B cell (primary cell): Measurements from ENCODE around the gene CDC42BPA. TPM values are rescaled to one million over a fixed set of nuclear protein-coding genes. Genes with fewer than 3 reads are reported as not detected.

Experiments
- ATAC-seq: fragments of 200-7000 bp; cut with Tn5 transposase; one replicate; pipeline ENCODE4 v1.10.0; 2021; ENCODE audit warnings: low read depth, mild to moderate bottlenecking, moderate number of reproducible peaks, moderate library complexity
- CTCF ChIA-PET: fragments of 350-600 bp; sonication (Branson Sonifier 250); formaldehyde crosslinking; loops from one replicate; lab custom pipeline; 2021; ENCODE audit warnings: antibody characterized with exemption, inconsistent platforms; lab: Charles Lee
- POLR2A ChIA-PET: fragments of 350-600 bp; sonication (Branson Sonifier 250); formaldehyde crosslinking; loops from one replicate; lab custom pipeline; 2021; ENCODE audit warnings: antibody characterized with exemption; lab: Charles Lee
- DNase-seq: peaks from one replicate; pipeline ENCODE4 v3.0.0; 2013
- H2AFZ ChIP-seq: 2 replicates; pipeline ENCODE4 v1.6.1; 2012; ENCODE audit warnings: mild to moderate bottlenecking, low read depth, low read length; ENCODE audit not compliant: insufficient read depth, poor library complexity, severe bottlenecking
- H3K27ac ChIP-seq, 2 donors: 1 replicate in 1 of 2; 2 replicates in 1 of 2; pipeline ENCODE4 v1.5.1; 2012 to 2013; ENCODE audit warnings: low read length in 2 of 2, mild to moderate bottlenecking in 2 of 2, moderate library complexity in 1 of 2
- H3K27me3 ChIP-seq, 4 experiments: fragments of 200-600 bp in 1 of 4; sonication (generic) in 1 of 4; replicated peaks in 1 of 4; 1 replicate in 2 of 4; 2 replicates in 2 of 4; pipeline versions ENCODE4 v1.6.1 to v1.7.0; 2013 to 2016; ENCODE audit warnings: low read length in 3 of 4, mild to moderate bottlenecking in 2 of 4, mixed read lengths in 1 of 4, moderate library complexity in 1 of 4; ENCODE audit not compliant: insufficient read depth in 4 of 4, control insufficient read depth in 3 of 4; ENCODE audit errors: control extremely low read depth in 1 of 4
- H3K36me3 ChIP-seq, 2 experiments: replicated peaks in 1 of 2; 1 replicate in 1 of 2; 2 replicates in 1 of 2; pipeline versions ENCODE4 v1.6.1 to v1.7.1; 2013; ENCODE audit warnings: low read length in 1 of 2; ENCODE audit not compliant: insufficient read depth in 2 of 2, control insufficient read depth in 1 of 2; ENCODE audit errors: control extremely low read depth in 1 of 2, extremely low read depth in 1 of 2
- H3K4me1 ChIP-seq, 2 donors: fragments of 200-600 bp in 1 of 2; sonication (generic) in 1 of 2; 1 replicate in 1 of 2; 2 replicates in 1 of 2; pipeline versions ENCODE4 v1.5.1 to v1.6.1; 2013 to 2017; ENCODE audit warnings: low read length in 2 of 2; ENCODE audit not compliant: control insufficient read depth in 2 of 2, insufficient read depth in 2 of 2
- H3K4me2 ChIP-seq: replicated peaks from 2 replicates; pipeline ENCODE3; 2012; ENCODE audit warnings: mild to moderate bottlenecking, low read depth, low read length; ENCODE audit not compliant: poor library complexity, severe bottlenecking
- H3K4me3 ChIP-seq, 5 experiments: fragments of 200-600 bp in 1 of 5; sonication (generic) in 1 of 5; 1 replicate in 3 of 5; 2 replicates in 2 of 5; pipeline versions ENCODE4 v1.5.1 to v1.7.0; 2011 to 2016; ENCODE audit warnings: low read length in 4 of 5, mild to moderate bottlenecking in 4 of 5, low read depth in 2 of 5, control low read depth in 1 of 5, moderate library complexity in 1 of 5; ENCODE audit not compliant: insufficient read depth in 1 of 5; ENCODE audit errors: control extremely low read depth in 1 of 5, extremely low read depth in 1 of 5
- H3K79me2 ChIP-seq: fragments of 200-600 bp; sonication (generic); one replicate; pipeline ENCODE4 v1.6.0; 2016; ENCODE audit warnings: low read length; ENCODE audit not compliant: control insufficient read depth, insufficient read depth
- H3K9ac ChIP-seq: fragments of 200-600 bp; sonication (generic); 2 replicates; pipeline ENCODE4 v1.6.1; 2017; ENCODE audit warnings: mild to moderate bottlenecking, low read length, moderate library complexity
- H3K9me3 ChIP-seq, 3 donors: one replicate each; pipeline versions ENCODE4 v1.6.1 to v1.7.1; 2013; ENCODE audit warnings: low read length in 2 of 3; ENCODE audit not compliant: control insufficient read depth in 2 of 3, insufficient read depth in 1 of 3; ENCODE audit errors: control extremely low read depth in 1 of 3
- H4K20me1 ChIP-seq: 2 replicates; pipeline ENCODE4 v1.6.0; 2012; ENCODE audit warnings: mild to moderate bottlenecking, low read length; ENCODE audit not compliant: insufficient read depth, control insufficient read depth, poor library complexity, severe bottlenecking
- H3K27ac Mint-ChIP-seq: one replicate; pipeline ENCODE4 v1.8.0; 2021; ENCODE audit warnings: mixed read lengths
- H3K27me3 Mint-ChIP-seq: one replicate; pipeline ENCODE4 v1.8.0; 2021; ENCODE audit warnings: mixed read lengths
- H3K4me1 Mint-ChIP-seq: one replicate; pipeline ENCODE4 v1.8.0; 2021; ENCODE audit warnings: mixed read lengths
- H3K4me3 Mint-ChIP-seq: one replicate; pipeline ENCODE4 v1.8.0; 2021; ENCODE audit warnings: mixed read lengths
- H3K9me3 Mint-ChIP-seq: one replicate; pipeline ENCODE4 v1.8.0; 2022; ENCODE audit warnings: mixed read lengths; ENCODE audit not compliant: insufficient read depth
- EZH2 ChIP-seq: IDR thresholded peaks from 2 replicates; pipeline ENCODE4 v1.6.1; 2012; ENCODE audit warnings: borderline replicate concordance, low read depth, mild to moderate bottlenecking, moderate library complexity, low read length; ENCODE audit not compliant: insufficient read depth, poor library complexity, severe bottlenecking
- WGBS: methylation state at CpG from one replicate; pipeline ENCODE4 v1.1.5; 2013; ENCODE audit warnings: missing lambda C conversion rate; ENCODE audit not compliant: insufficient coverage; 5-methylcytosine and 5-hydroxymethylcytosine counted together
- intact Hi-C: fragments of 100-400 bp; cut with micrococcal nuclease; formaldehyde crosslinking; loops from one replicate; pipeline ENCODE4 v1.10.0; 2022
- polyA plus RNA-seq: library from polyadenylated mRNA; depleted of rRNA; stranded (reverse); fragments of >200 nt; gene quantifications from 2 replicates; pipeline ENCODE4 v1.2.3, GENCODE V29; 2012
- total RNA-seq, 2 donors: library from RNA; stranded (reverse); fragments of 120-200 nt in 1 of 2; gene quantifications; 1 replicate in 1 of 2; 2 replicates in 1 of 2; pipeline versions ENCODE4 v1.2.3 to v1.2.4, GENCODE V29; 2013 to 2022
- TF ChIP-seq, protein P1 (sequence below): fragments of 200-600 bp; IDR thresholded peaks from one replicate; pipeline ENCODE4 v1.8.0; 2022; ENCODE audit warnings: antibody characterized with exemption, mild to moderate bottlenecking

Gene CDC42BPA
- total and polyA plus RNA-seq, 2 donors (not counting 1 experiment from before 2014, with no cell fraction given) = 0.04 to 0.69 TPM

- Histone ChIP-seq H2AFZ (no peak overlapping the region), H3K9ac (no peak overlapping the region), H3K27ac (no peak overlapping the region), H4K20me1 (no peaks in the 10 kb centered on the region), H3K27me3 (peaks cover 0 to 4% (median 0%) of the 10 kb centered on the region in 4 experiments), H3K9me3 (no peaks in the 10 kb centered on the region), H3K36me3 (no peaks in the 10 kb centered on the region), H3K4me3 (no peak overlapping the region), H3K4me2 (no peak overlapping the region), H3K79me2 (no peaks in the 10 kb centered on the region), H3K4me1 (no peaks in the 10 kb centered on the region)
- no peak for ATAC-seq
- ChIA-PET CTCF (no interaction called here), POLR2A (no interaction called here)
- H3K27me3 Mint-ChIP-seq = peaks cover 18% of the 10 kb centered on the region
- no peaks in the 10 kb centered on the region for H3K9me3 Mint-ChIP-seq
- DNase-seq = no peak
- intact Hi-C loops = no loop called here
- no peak overlapping the region for H3K4me3 Mint-ChIP-seq
- TF ChIP-seq, protein P1, sequence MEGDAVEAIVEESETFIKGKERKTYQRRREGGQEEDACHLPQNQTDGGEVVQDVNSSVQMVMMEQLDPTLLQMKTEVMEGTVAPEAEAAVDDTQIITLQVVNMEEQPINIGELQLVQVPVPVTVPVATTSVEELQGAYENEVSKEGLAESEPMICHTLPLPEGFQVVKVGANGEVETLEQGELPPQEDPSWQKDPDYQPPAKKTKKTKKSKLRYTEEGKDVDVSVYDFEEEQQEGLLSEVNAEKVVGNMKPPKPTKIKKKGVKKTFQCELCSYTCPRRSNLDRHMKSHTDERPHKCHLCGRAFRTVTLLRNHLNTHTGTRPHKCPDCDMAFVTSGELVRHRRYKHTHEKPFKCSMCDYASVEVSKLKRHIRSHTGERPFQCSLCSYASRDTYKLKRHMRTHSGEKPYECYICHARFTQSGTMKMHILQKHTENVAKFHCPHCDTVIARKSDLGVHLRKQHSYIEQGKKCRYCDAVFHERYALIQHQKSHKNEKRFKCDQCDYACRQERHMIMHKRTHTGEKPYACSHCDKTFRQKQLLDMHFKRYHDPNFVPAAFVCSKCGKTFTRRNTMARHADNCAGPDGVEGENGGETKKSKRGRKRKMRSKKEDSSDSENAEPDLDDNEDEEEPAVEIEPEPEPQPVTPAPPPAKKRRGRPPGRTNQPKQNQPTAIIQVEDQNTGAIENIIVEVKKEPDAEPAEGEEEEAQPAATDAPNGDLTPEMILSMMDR = no peak
- no peak for TF ChIP-seq EZH2
- WGBS = no CpG with 5 or more reads among the region's 3 CpGs
- H3K27ac Mint-ChIP-seq = no peak overlapping the region
- no peaks in the 10 kb centered on the region for H3K4me1 Mint-ChIP-seq
Measured at GRCh38 chr1:227265891-227266290, 52.4 kb downstream of the CDC42BPA start.

GRCh38 chr1:227263869-227264268 lies 54.4 kb downstream of the CDC42BPA start:
- ATAC-seq (no peak), DNase-seq (no peak)
- no peak overlapping the region for H2AFZ ChIP-seq
- no CpG with 5 or more reads among the region's 1 CpG for WGBS
- H3K9me3 ChIP-seq = no peaks in the 10 kb centered on the region
- intact Hi-C loops = no loop called here
- no peaks in the 10 kb centered on the region for H4K20me1 ChIP-seq
- no peaks in the 10 kb centered on the region for H3K4me1 ChIP-seq
- TF ChIP-seq EZH2 = no peak
- TF ChIP-seq, protein P1 = no peak
- Mint-ChIP-seq H3K27ac (no peak overlapping the region), H3K9me3 (no peaks in the 10 kb centered on the region), H3K27me3 (peaks cover 10% of the 10 kb centered on the region), H3K4me1 (no peaks in the 10 kb centered on the region), H3K4me3 (no peak overlapping the region)
- H3K4me3 ChIP-seq = no peak overlapping the region
- H3K27ac ChIP-seq = no peak overlapping the region
- no peaks in the 10 kb centered on the region for H3K79me2 ChIP-seq
- H3K27me3 ChIP-seq = no peaks in the 10 kb centered on the region
- POLR2A ChIA-PET = no interaction called here
- H3K36me3 ChIP-seq = no peaks in the 10 kb centered on the region
- H3K4me2 ChIP-seq = no peak overlapping the region
- no peak overlapping the region for H3K9ac ChIP-seq
- CTCF ChIA-PET = interaction anchor here (0.9 kb wide), 1 partner anchor 262 kb away, joined by 3 read pairs; no protein-coding TSS in a partner anchor
